Measurements from ENCODE around the gene CCDC34. TPM values are rescaled to one million over a fixed set of nuclear protein-coding genes. Genes with fewer than 3 reads are reported as not detected.

CCDC34 gene
- total and polyA plus RNA-seq, 4 donors, result 9.0 to 22.9 (median 15.1) TPM

GRCh38 chr11:27370374-27370773, 7.4 kb upstream of the CCDC34 start:
- H3K27ac ChIP-seq (ENCODE audit: low read depth, low read length), result no peak overlapping the region
- peaks cover 10% of the 10 kb centered on the region for H3K36me3 ChIP-seq (ENCODE audit: control insufficient read depth, insufficient read depth, low read length)
- H3K4me1 ChIP-seq (ENCODE audit: control insufficient read depth, insufficient read depth, low read length), result no peaks in the 10 kb centered on the region
- DNase-seq (ENCODE audit: low read depth in 4 of 6, low spot score in 6 of 6), result no peak
- WGBS (ENCODE audit: insufficient coverage), result 33% methylated on average over 1 of the region's 2 CpGs
- H3K9me3 ChIP-seq (ENCODE audit: control insufficient read depth, insufficient read depth, low read length), result no peaks in the 10 kb centered on the region
- no peaks in the 10 kb centered on the region for H3K27me3 ChIP-seq (ENCODE audit: control insufficient read depth, insufficient read depth, low read length)
- H3K4me3 ChIP-seq (ENCODE audit: low read depth, low read length), result no peak overlapping the region

- peak in 1 of 6 donors; percentile 22 for DNase-seq (ENCODE audit: low read depth in 4 of 6, low spot score in 6 of 6)
- H3K4me3 ChIP-seq (ENCODE audit: low read depth, low read length), result no peak overlapping the region
- H3K27ac ChIP-seq (ENCODE audit: low read depth, low read length), result no peak overlapping the region
- H3K9me3 ChIP-seq (ENCODE audit: control insufficient read depth, insufficient read depth, low read length), result no peaks in the 10 kb centered on the region
- H3K27me3 ChIP-seq (ENCODE audit: control insufficient read depth, insufficient read depth, low read length), result no peaks in the 10 kb centered on the region
- peaks cover 8% of the 10 kb centered on the region for H3K36me3 ChIP-seq (ENCODE audit: control insufficient read depth, insufficient read depth, low read length)
- 66% methylated on average over 10 of the region's 10 CpGs for WGBS (ENCODE audit: insufficient coverage)
- H3K4me1 ChIP-seq (ENCODE audit: control insufficient read depth, insufficient read depth, low read length), result peaks cover 3% of the 10 kb centered on the region
Observed at GRCh38 chr11:27367881-27368280, 4.9 kb upstream of the CCDC34 start.

- Histone ChIP-seq H3K36me3 (ENCODE audit: control insufficient read depth, insufficient read depth, low read length) (peaks cover 3% of the 10 kb centered on the region), H3K27ac (ENCODE audit: low read depth, low read length) (peak overlapping the region; percentile 74), H3K4me1 (ENCODE audit: control insufficient read depth, insufficient read depth, low read length) (peaks cover 3% of the 10 kb centered on the region), H3K4me3 (ENCODE audit: low read depth, low read length) (peak overlapping the region; percentile 81), H3K27me3 (ENCODE audit: control insufficient read depth, insufficient read depth, low read length) (no peaks in the 10 kb centered on the region), H3K9me3 (ENCODE audit: control insufficient read depth, insufficient read depth, low read length) (no peaks in the 10 kb centered on the region)
- DNase-seq (ENCODE audit: low read depth in 4 of 6, low spot score in 6 of 6), result no peak
- 33% methylated on average over 6 of the region's 13 CpGs for WGBS (ENCODE audit: insufficient coverage)
Observed at GRCh38 chr11:27363576-27364117, 632 bp upstream of the CCDC34 start.

GRCh38 chr11:27361649-27362431, 1.2 kb downstream of the CCDC34 start:
- no peak for DNase-seq (ENCODE audit: low read depth in 4 of 6, low spot score in 6 of 6)
- Histone ChIP-seq H3K27me3 (ENCODE audit: control insufficient read depth, insufficient read depth, low read length) (no peaks in the 10 kb centered on the region), H3K4me1 (ENCODE audit: control insufficient read depth, insufficient read depth, low read length) (peaks cover 3% of the 10 kb centered on the region), H3K9me3 (ENCODE audit: control insufficient read depth, insufficient read depth, low read length) (no peaks in the 10 kb centered on the region), H3K36me3 (ENCODE audit: control insufficient read depth, insufficient read depth, low read length) (no peaks in the 10 kb centered on the region), H3K4me3 (ENCODE audit: low read depth, low read length) (peak overlapping the region; percentile 81), H3K27ac (ENCODE audit: low read depth, low read length) (no peak overlapping the region)
- 93% methylated on average over 3 of the region's 8 CpGs for WGBS (ENCODE audit: insufficient coverage)

GRCh38 chr11:27358296-27358695, 4.7 kb downstream of the CCDC34 start:
- H3K9me3 ChIP-seq (ENCODE audit: control insufficient read depth, insufficient read depth, low read length), result no peaks in the 10 kb centered on the region
- peaks cover 2% of the 10 kb centered on the region for H3K4me1 ChIP-seq (ENCODE audit: control insufficient read depth, insufficient read depth, low read length)
- WGBS (ENCODE audit: insufficient coverage), result no CpG with 5 or more reads among the region's 1 CpG
- no peak for DNase-seq (ENCODE audit: low read depth in 4 of 6, low spot score in 6 of 6)
- no peaks in the 10 kb centered on the region for H3K27me3 ChIP-seq (ENCODE audit: control insufficient read depth, insufficient read depth, low read length)
- H3K27ac ChIP-seq (ENCODE audit: low read depth, low read length), result no peak overlapping the region
- H3K36me3 ChIP-seq (ENCODE audit: control insufficient read depth, insufficient read depth, low read length), result no peaks in the 10 kb centered on the region
- no peak overlapping the region for H3K4me3 ChIP-seq (ENCODE audit: low read depth, low read length)

GRCh38 chr11:27357250-27357649, 5.8 kb downstream of the CCDC34 start:
- no peaks in the 10 kb centered on the region for H3K9me3 ChIP-seq (ENCODE audit: control insufficient read depth, insufficient read depth, low read length)
- H3K4me3 ChIP-seq (ENCODE audit: low read depth, low read length), result no peak overlapping the region
- WGBS (ENCODE audit: insufficient coverage), result no CpG with 5 or more reads among the region's 4 CpGs
- no peak for DNase-seq (ENCODE audit: low read depth in 4 of 6, low spot score in 6 of 6)
- H3K36me3 ChIP-seq (ENCODE audit: control insufficient read depth, insufficient read depth, low read length), result no peaks in the 10 kb centered on the region
- H3K27ac ChIP-seq (ENCODE audit: low read depth, low read length), result no peak overlapping the region
- H3K4me1 ChIP-seq (ENCODE audit: control insufficient read depth, insufficient read depth, low read length), result no peaks in the 10 kb centered on the region
- no peaks in the 10 kb centered on the region for H3K27me3 ChIP-seq (ENCODE audit: control insufficient read depth, insufficient read depth, low read length)

- Histone ChIP-seq H3K36me3 (ENCODE audit: control insufficient read depth, insufficient read depth, low read length) (no peaks in the 10 kb centered on the region), H3K4me3 (ENCODE audit: low read depth, low read length) (no peak overlapping the region), H3K9me3 (ENCODE audit: control insufficient read depth, insufficient read depth, low read length) (no peaks in the 10 kb centered on the region), H3K4me1 (ENCODE audit: control insufficient read depth, insufficient read depth, low read length) (no peaks in the 10 kb centered on the region), H3K27ac (ENCODE audit: low read depth, low read length) (no peak overlapping the region), H3K27me3 (ENCODE audit: control insufficient read depth, insufficient read depth, low read length) (no peaks in the 10 kb centered on the region)
- no peak for DNase-seq (ENCODE audit: low read depth in 4 of 6, low spot score in 6 of 6)
- no CpG with 5 or more reads among the region's 5 CpGs for WGBS (ENCODE audit: insufficient coverage)
Observed at GRCh38 chr11:27356624-27357222, 6.3 kb downstream of the CCDC34 start.

- no peak overlapping the region for H3K4me3 ChIP-seq (ENCODE audit: low read depth, low read length)
- no peaks in the 10 kb centered on the region for H3K4me1 ChIP-seq (ENCODE audit: control insufficient read depth, insufficient read depth, low read length)
- WGBS (ENCODE audit: insufficient coverage), result no CpG with 5 or more reads among the region's 3 CpGs
- no peak overlapping the region for H3K27ac ChIP-seq (ENCODE audit: low read depth, low read length)
- H3K36me3 ChIP-seq (ENCODE audit: control insufficient read depth, insufficient read depth, low read length), result no peaks in the 10 kb centered on the region
- DNase-seq (ENCODE audit: low read depth in 4 of 6, low spot score in 6 of 6), result no peak
- H3K9me3 ChIP-seq (ENCODE audit: control insufficient read depth, insufficient read depth, low read length), result no peaks in the 10 kb centered on the region
- no peaks in the 10 kb centered on the region for H3K27me3 ChIP-seq (ENCODE audit: control insufficient read depth, insufficient read depth, low read length)
Observed at GRCh38 chr11:27355575-27356104, 7.4 kb downstream of the CCDC34 start.

GRCh38 chr11:27354359-27354965, 8.6 kb downstream of the CCDC34 start:
- 83% methylated on average over 1 of the region's 5 CpGs for WGBS (ENCODE audit: insufficient coverage)
- H3K9me3 ChIP-seq (ENCODE audit: control insufficient read depth, insufficient read depth, low read length), result no peaks in the 10 kb centered on the region
- no peak for DNase-seq (ENCODE audit: low read depth in 4 of 6, low spot score in 6 of 6)
- no peaks in the 10 kb centered on the region for H3K4me1 ChIP-seq (ENCODE audit: control insufficient read depth, insufficient read depth, low read length)
- peaks cover 2% of the 10 kb centered on the region for H3K36me3 ChIP-seq (ENCODE audit: control insufficient read depth, insufficient read depth, low read length)
- no peaks in the 10 kb centered on the region for H3K27me3 ChIP-seq (ENCODE audit: control insufficient read depth, insufficient read depth, low read length)
- H3K27ac ChIP-seq (ENCODE audit: low read depth, low read length), result no peak overlapping the region
- no peak overlapping the region for H3K4me3 ChIP-seq (ENCODE audit: low read depth, low read length)
